GM12875 (cell line): ENCODE results near the gene AP1M2.

Source experiments
- H3K4me3 ChIP-seq: one replicate; pipeline ENCODE4 v1.5.1; 2011; ENCODE audit warnings: low read depth, low read length, control low read depth
- CTCF ChIP-seq: IDR thresholded peaks from 2 replicates; pipeline ENCODE4 v1.5.1; 2011; ENCODE audit warnings: low read depth, mild to moderate bottlenecking, control low read depth, inconsistent platforms, low read length, moderate library complexity, borderline replicate concordance; ENCODE audit not compliant: insufficient read depth

AP1M2 gene

GRCh38 chr19:10557603-10558197 lies 29.4 kb downstream of the AP1M2 start:
- TF ChIP-seq CTCF: no peak
- no peak overlapping the region for H3K4me3 ChIP-seq

- TF ChIP-seq CTCF: no peak
- no peak overlapping the region for H3K4me3 ChIP-seq
Observed at GRCh38 chr19:10555610-10555973, 31.5 kb downstream of the AP1M2 start.

GRCh38 chr19:10554760-10555609 lies 32.1 kb downstream of the AP1M2 start:
- no peak overlapping the region for H3K4me3 ChIP-seq
- TF ChIP-seq CTCF: 0 out of 2 replicates have a peak, but pooled peaks have one; percentile 9

GRCh38 chr19:10553943-10554381 lies 33.1 kb downstream of the AP1M2 start:
- H3K4me3 ChIP-seq: no peak overlapping the region
- TF ChIP-seq CTCF: no peak

GRCh38 chr19:10553087-10553667 lies 33.9 kb downstream of the AP1M2 start:
- H3K4me3 ChIP-seq: no peak overlapping the region
- no peak for TF ChIP-seq CTCF

GRCh38 chr19:10552510-10553053 lies 34.5 kb downstream of the AP1M2 start:
- no peak overlapping the region for H3K4me3 ChIP-seq
- TF ChIP-seq CTCF: no peak
